ENCODE data around the gene STMP1.

The STMP1 gene

GRCh38 chr7:135711139-135711469 is 48.8 kb downstream of the STMP1 start:
- H3K27ac ChIP-seq, result no peak overlapping the region
- H4K20me1 ChIP-seq, result no peaks in the 10 kb centered on the region
- no peak overlapping the region for H3K4me2 ChIP-seq

GRCh38 chr7:135712182-135712782 is 50.0 kb downstream of the STMP1 start:
- peaks cover 0 to 6% (median 2%) of the 10 kb centered on the region in 10 experiments; a peak in 5 of 20 replicates for H3K4me1 ChIP-seq

More at GRCh38 chr7:135711139-135711469, 48.8 kb downstream of the STMP1 start:
- Histone ChIP-seq H3K4me1 (peaks cover 0 to 8% (median 2%) of the 10 kb centered on the region in 10 experiments; a peak in 5 of 20 replicates), H3K4me3 (no peak overlapping the region), H3K27me3 (no peaks in the 10 kb centered on the region), H3K36me3 (no peaks in the 10 kb centered on the region; a peak in 1 of 22 replicates), H3K9me3 (replicated peaks in 1 of 11) (0 out of 22 replicates have a peak, but pooled peaks cover 0 to 3% (median 0%) of the 10 kb centered on the region in 11 experiments), H3K9ac (no peak overlapping the region)
- TF ChIP-seq Cebpa-rat (IDR thresholded peaks at IDR 0.05), result no peak

GRCh38 chr7:135712796-135713195 is 50.5 kb downstream of the STMP1 start:
- no peak for TF ChIP-seq Cebpa-rat (IDR thresholded peaks at IDR 0.05)
- Histone ChIP-seq H3K36me3 (no peaks in the 10 kb centered on the region; a peak in 1 of 22 replicates), H3K4me2 (no peak overlapping the region), H3K4me1 (peaks cover 0 to 2% (median 0%) of the 10 kb centered on the region in 10 experiments; a peak in 3 of 20 replicates), H3K27me3 (no peaks in the 10 kb centered on the region), H4K20me1 (no peaks in the 10 kb centered on the region), H3K9ac (no peak overlapping the region), H3K27ac (no peak overlapping the region), H3K4me3 (no peak overlapping the region), H3K9me3 (replicated peaks in 1 of 11) (0 out of 22 replicates have a peak, but pooled peaks cover 0 to 3% (median 0%) of the 10 kb centered on the region in 11 experiments)

More at GRCh38 chr7:135712182-135712782, 50.0 kb downstream of the STMP1 start:
- Histone ChIP-seq H3K27ac (no peak overlapping the region), H4K20me1 (no peaks in the 10 kb centered on the region), H3K27me3 (no peaks in the 10 kb centered on the region), H3K9me3 (replicated peaks in 1 of 11) (0 out of 22 replicates have a peak, but pooled peaks cover 0 to 3% (median 0%) of the 10 kb centered on the region in 11 experiments), H3K9ac (no peak overlapping the region), H3K4me3 (no peak overlapping the region), H3K4me2 (no peak overlapping the region), H3K36me3 (no peaks in the 10 kb centered on the region; a peak in 1 of 22 replicates)
- no peak for TF ChIP-seq Cebpa-rat (IDR thresholded peaks at IDR 0.05)

- Histone ChIP-seq H3K9ac (no peak overlapping the region), H3K4me2 (no peak overlapping the region)
Measured at GRCh38 chr7:135713836-135714470, 51.6 kb downstream of the STMP1 start.

GRCh38 chr7:135714534-135715009 is 52.3 kb downstream of the STMP1 start:
- H3K9me3 ChIP-seq (replicated peaks in 1 of 11), result no peaks in the 10 kb centered on the region
- no peaks in the 10 kb centered on the region for H3K36me3 ChIP-seq
- H3K4me3 ChIP-seq, result no peak overlapping the region
- H3K27ac ChIP-seq, result no peak overlapping the region
- no peaks in the 10 kb centered on the region for H3K27me3 ChIP-seq
- TF ChIP-seq Cebpa-rat (IDR thresholded peaks at IDR 0.05), result no peak
- H3K9ac ChIP-seq, result no peak overlapping the region
- no peaks in the 10 kb centered on the region for H4K20me1 ChIP-seq
- no peaks in the 10 kb centered on the region for H3K4me1 ChIP-seq
- no peak overlapping the region for H3K4me2 ChIP-seq

More at GRCh38 chr7:135713836-135714470, 51.6 kb downstream of the STMP1 start:
- Histone ChIP-seq H3K27me3 (no peaks in the 10 kb centered on the region), H4K20me1 (no peaks in the 10 kb centered on the region), H3K27ac (no peak overlapping the region), H3K4me3 (no peak overlapping the region), H3K4me1 (no peaks in the 10 kb centered on the region), H3K36me3 (no peaks in the 10 kb centered on the region), H3K9me3 (replicated peaks in 1 of 11) (no peaks in the 10 kb centered on the region)
- TF ChIP-seq Cebpa-rat (IDR thresholded peaks at IDR 0.05), result no peak

- Histone ChIP-seq H3K4me3 (no peak overlapping the region), H3K36me3 (no peaks in the 10 kb centered on the region), H3K4me1 (no peaks in the 10 kb centered on the region), H3K27me3 (no peaks in the 10 kb centered on the region), H3K4me2 (no peak overlapping the region), H3K27ac (no peak overlapping the region), H3K9ac (no peak overlapping the region), H4K20me1 (no peaks in the 10 kb centered on the region), H3K9me3 (replicated peaks in 1 of 11) (no peaks in the 10 kb centered on the region)
- no peak for TF ChIP-seq Cebpa-rat (IDR thresholded peaks at IDR 0.05)
Measured at GRCh38 chr7:135715055-135715522, 52.8 kb downstream of the STMP1 start.

GRCh38 chr7:135715673-135716072 is 53.4 kb downstream of the STMP1 start:
- Histone ChIP-seq H3K4me3 (no peak overlapping the region), H3K27me3 (no peaks in the 10 kb centered on the region), H3K27ac (no peak overlapping the region), H3K36me3 (no peaks in the 10 kb centered on the region), H3K9me3 (replicated peaks in 1 of 11) (no peaks in the 10 kb centered on the region), H3K9ac (no peak overlapping the region), H3K4me2 (no peak overlapping the region), H3K4me1 (no peaks in the 10 kb centered on the region), H4K20me1 (no peaks in the 10 kb centered on the region)
- no peak for TF ChIP-seq Cebpa-rat (IDR thresholded peaks at IDR 0.05)

- Histone ChIP-seq H3K36me3 (no peaks in the 10 kb centered on the region), H3K27ac (no peak overlapping the region), H3K4me2 (no peak overlapping the region)
Measured at GRCh38 chr7:135716677-135717238, 54.4 kb downstream of the STMP1 start.

GRCh38 chr7:135717693-135718092 is 55.4 kb downstream of the STMP1 start:
- Histone ChIP-seq H3K9ac (no peak overlapping the region), H3K27me3 (no peaks in the 10 kb centered on the region), H3K4me1 (no peaks in the 10 kb centered on the region), H3K4me2 (no peak overlapping the region), H4K20me1 (no peaks in the 10 kb centered on the region), H3K27ac (no peak overlapping the region), H3K36me3 (no peaks in the 10 kb centered on the region), H3K4me3 (no peak overlapping the region), H3K9me3 (replicated peaks in 1 of 11) (no peaks in the 10 kb centered on the region)
- no peak for TF ChIP-seq Cebpa-rat (IDR thresholded peaks at IDR 0.05)

More at GRCh38 chr7:135716677-135717238, 54.4 kb downstream of the STMP1 start:
- no peak for TF ChIP-seq Cebpa-rat (IDR thresholded peaks at IDR 0.05)
- H3K9me3 ChIP-seq (replicated peaks in 1 of 11), result no peaks in the 10 kb centered on the region
- H3K4me3 ChIP-seq, result no peak overlapping the region
- no peaks in the 10 kb centered on the region for H3K27me3 ChIP-seq
- no peaks in the 10 kb centered on the region for H3K4me1 ChIP-seq
- no peak overlapping the region for H3K9ac ChIP-seq
- H4K20me1 ChIP-seq, result no peaks in the 10 kb centered on the region

Data from BLaER1 treated with 17β-estradiol and CSF1 and Interleukin-3, amounts not matched to agents 10 nM and 100 nM (cell line).